HepG2 (cell line): Measurements from ENCODE around the gene FANCE. TPM values are rescaled to one million over a fixed set of nuclear protein-coding genes. Genes with fewer than 3 reads are reported as not detected.
A peak's percentile ranks its signal among the peaks of the same experiment; 100 is the strongest.

Experiments used
- AKNA ChIP-seq: sonication (generic); formaldehyde crosslinking; IDR thresholded peaks from 2 replicates; pipeline ENCODE4 v1.4.0; 2020; ENCODE audit warnings: missing genetic modification reagents, borderline replicate concordance
- ARID4A ChIP-seq: sonication (generic); formaldehyde crosslinking; IDR thresholded peaks from 2 replicates; pipeline ENCODE4 v1.5.0; 2020; ENCODE audit warnings: mild to moderate bottlenecking, missing genetic modification reagents, borderline replicate concordance
- DNMT3B ChIP-seq: conservative IDR thresholded peaks from 2 replicates; pipeline ENCODE4 v1.6.1; 2016; ENCODE audit warnings: missing biosample characterization, control low read depth
- MED1 ChIP-seq: sonication (generic); formaldehyde crosslinking; IDR thresholded peaks from 2 replicates; pipeline ENCODE4 v1.4.0; 2020; ENCODE audit warnings: missing genetic modification reagents
- NRL ChIP-seq: sonication (generic); formaldehyde crosslinking; IDR thresholded peaks from 2 replicates; pipeline ENCODE4 v1.5.0; 2020; ENCODE audit warnings: missing genetic modification reagents, mild to moderate bottlenecking, moderate library complexity, borderline replicate concordance
- POLR2AphosphoS5 ChIP-seq: IDR thresholded peaks from 2 replicates; pipeline ENCODE4 v1.6.1; 2012; ENCODE audit warnings: low read depth, low read length
- TBX3 ChIP-seq: fragments of 450-650 bp; IDR thresholded peaks from 2 replicates; pipeline ENCODE4 v1.6.1; 2017; ENCODE audit warnings: antibody characterized with exemption, mild to moderate bottlenecking, inconsistent platforms, borderline replicate concordance
- TEF ChIP-seq: sonication (generic); formaldehyde crosslinking; IDR thresholded peaks from 2 replicates; pipeline ENCODE4 v1.5.0; 2020; ENCODE audit warnings: missing genetic modification reagents
- ZBTB34 ChIP-seq: sonication (generic); formaldehyde crosslinking; IDR thresholded peaks from 2 replicates; pipeline ENCODE4 v1.8.0; 2022; ENCODE audit warnings: mild to moderate bottlenecking, missing genetic modification reagents
- ZBTB7A ChIP-seq: sonication (generic); formaldehyde crosslinking; IDR thresholded peaks from 2 replicates; pipeline ENCODE4 v1.8.0; 2022; ENCODE audit warnings: mild to moderate bottlenecking, missing genetic modification reagents
- ZFP36L2 ChIP-seq: sonication (generic); formaldehyde crosslinking; IDR thresholded peaks from 2 replicates; pipeline ENCODE4 v1.4.0; 2020; ENCODE audit warnings: missing genetic modification reagents
- ZNF224 ChIP-seq: sonication (generic); formaldehyde crosslinking; IDR thresholded peaks from 2 replicates; pipeline ENCODE4 v1.5.0; 2020; ENCODE audit warnings: mild to moderate bottlenecking, missing genetic modification reagents
- ZNF337 ChIP-seq: sonication (generic); formaldehyde crosslinking; IDR thresholded peaks from 2 replicates; pipeline ENCODE4 v1.5.1; 2020; ENCODE audit warnings: missing genetic modification reagents, low read depth, mild to moderate bottlenecking, borderline replicate concordance
- ZNF34 ChIP-seq: sonication (generic); formaldehyde crosslinking; IDR thresholded peaks from 2 replicates; pipeline ENCODE4 v1.4.0; 2020; ENCODE audit warnings: mild to moderate bottlenecking, missing genetic modification reagents, borderline replicate concordance
- ZNF343 ChIP-seq: sonication (generic); formaldehyde crosslinking; IDR thresholded peaks from 2 replicates; pipeline ENCODE4 v1.4.0; 2020; ENCODE audit warnings: mild to moderate bottlenecking, missing genetic modification reagents
- ZNF564 ChIP-seq: sonication (generic); formaldehyde crosslinking; IDR thresholded peaks from 2 replicates; pipeline ENCODE4 v1.8.1; 2023; ENCODE audit warnings: mild to moderate bottlenecking, missing genetic modification reagents
- polyA plus RNA-seq, 8 experiments: library from polyadenylated mRNA; depleted of rRNA in 3 of 8; stranded (reverse) in 7 of 8; unstranded in 1 of 8; fragments of >200 nt; fragmentation: Illumina TruSeq in 4 of 8; extraction: Trizol in 4 of 8; gene quantifications; 2 replicates each; pipeline versions ENCODE4 v1.2.1 to v1.2.3, GENCODE V29; 2011 to 2016; ENCODE audit warnings: low read depth in 4 of 8, missing spikeins in 1 of 8, mixed read lengths in 1 of 8; ENCODE audit not compliant: insufficient read depth in 1 of 8
- total RNA-seq, 5 experiments: library from RNA; depleted of rRNA; stranded (reverse); fragments of >200 nt; fragmentation: Illumina TruSeq; extraction: Trizol; gene quantifications; 2 replicates each; pipeline ENCODE4 v1.2.3, GENCODE V29; 2016; ENCODE audit warnings: low read depth in 1 of 5

FANCE gene
- total and polyA plus RNA-seq, 2 of the 13 experiments (the other 11 are each of a cell fraction or from before 2014, with no cell fraction given) = 7.1 to 11.2 TPM

- TF ChIP-seq MED1 (CRISPR knock-in tag) = no peak; the same call in 1 of the 2 replicates
- no peak for TF ChIP-seq DNMT3B (CRISPR knock-in tag)
- no peak for TF ChIP-seq ZNF34 (CRISPR knock-in tag)
- 0 out of 2 replicates have a peak, but pooled peaks have one; percentile 45 for TF ChIP-seq ZNF564 (CRISPR knock-in tag)
- TF ChIP-seq ZNF337 (CRISPR knock-in tag) = no peak
- peak; percentile 70 for TF ChIP-seq POLR2AphosphoS5
- TF ChIP-seq ZNF224 (CRISPR knock-in tag) = no peak
- no peak for TF ChIP-seq ZFP36L2 (CRISPR knock-in tag)
- TF ChIP-seq ZBTB7A (CRISPR knock-in tag) = no peak
- TF ChIP-seq ZBTB34 = 0 out of 2 replicates have a peak, but pooled peaks have one; percentile 41
- no peak for TF ChIP-seq ZNF343 (CRISPR knock-in tag)
- TF ChIP-seq ARID4A (CRISPR knock-in tag) = 0 out of 2 replicates have a peak, but pooled peaks have one; percentile 16
- TF ChIP-seq TEF (CRISPR knock-in tag) = no peak
- TF ChIP-seq TBX3 = no peak
- TF ChIP-seq AKNA = no peak
- TF ChIP-seq NRL (CRISPR knock-in tag) = peak; percentile 41; the same call in 1 of the 2 replicates
Observed at GRCh38 chr6:35473075-35473849, 21.1 kb downstream of the FANCE start (continued).
